WTC11 (cell line): ENCODE results near the gene GMEB2. TPM values are rescaled to one million over a fixed set of nuclear protein-coding genes. Genes with fewer than 3 reads are reported as not detected.

ENCODE experiments used
- ATAC-seq: fragments of 200-7000 bp; cut with Tn5 transposase; 2 replicates; pipeline ENCODE4 v1.10.0; 2021; ENCODE audit warnings: mild to moderate bottlenecking, moderate library complexity
- CTCF ChIA-PET: fragments of 300-600 bp; sonication (Branson Sonifier 250); formaldehyde crosslinking; loops from one replicate; lab custom pipeline; 2021; ENCODE audit warnings: antibody characterized with exemption; lab: Charles Lee
- POLR2A ChIA-PET: fragments of 350-600 bp; sonication (Branson Sonifier 250); formaldehyde crosslinking; loops from one replicate; lab custom pipeline; 2021; ENCODE audit warnings: antibody characterized with exemption; lab: Charles Lee
- DNase-seq: peaks from one replicate; pipeline ENCODE4 v3.0.0; 2021; ENCODE audit warnings: low spot score
- H3K27ac Mint-ChIP-seq: 2 replicates; pipeline ENCODE4 v1.8.0; 2021; ENCODE audit warnings: mixed read lengths
- H3K27me3 Mint-ChIP-seq: 2 replicates; pipeline ENCODE4 v1.8.0; 2021; ENCODE audit warnings: low read depth, mild to moderate bottlenecking, moderate library complexity, mixed read lengths
- H3K36me3 Mint-ChIP-seq: 2 replicates; pipeline ENCODE4 v1.8.0; 2021; ENCODE audit warnings: mixed read lengths
- H3K4me1 Mint-ChIP-seq: 2 replicates; pipeline ENCODE4 v1.8.0; 2022; ENCODE audit warnings: mixed read lengths
- H3K4me3 Mint-ChIP-seq: 2 replicates; pipeline ENCODE4 v1.8.0; 2021; ENCODE audit warnings: mild to moderate bottlenecking, moderate library complexity, mixed read lengths
- H3K9me3 Mint-ChIP-seq: 2 replicates; pipeline ENCODE4 v1.8.0; 2021; ENCODE audit warnings: mixed read lengths
- ESRRA ChIP-seq: sonication (generic); formaldehyde crosslinking; IDR thresholded peaks from 2 replicates; pipeline ENCODE4 v1.8.1; 2022; ENCODE audit warnings: mild to moderate bottlenecking, missing genetic modification reagents, borderline replicate concordance
- FOXK1 ChIP-seq: sonication (generic); formaldehyde crosslinking; IDR thresholded peaks from 2 replicates; pipeline ENCODE4 v1.8.0; 2022; ENCODE audit warnings: mild to moderate bottlenecking, moderate library complexity, missing genetic modification reagents
- HMGA2 ChIP-seq: fragments of 250-450 bp; sonication (Bioruptor Pico); IDR thresholded peaks from 2 replicates; pipeline ENCODE4 v1.4.0; 2021; ENCODE audit warnings: mild to moderate bottlenecking, moderate library complexity
- NR3C1 ChIP-seq: sonication (generic); formaldehyde crosslinking; conservative IDR thresholded peaks from 2 replicates; pipeline ENCODE4 v1.8.1; 2023; ENCODE audit warnings: low read depth, mild to moderate bottlenecking, missing genetic modification reagents
- RORB ChIP-seq: fragments of 250-450 bp; sonication (Bioruptor Pico); IDR thresholded peaks from 2 replicates; pipeline ENCODE4 v1.9.0; 2021; ENCODE audit warnings: mild to moderate bottlenecking
- SMAD3 ChIP-seq: sonication (generic); formaldehyde crosslinking; IDR thresholded peaks from 2 replicates; pipeline ENCODE4 v1.8.0; 2022; ENCODE audit warnings: missing genetic modification reagents, mild to moderate bottlenecking, borderline replicate concordance
- ZNF232 ChIP-seq: sonication (generic); formaldehyde crosslinking; IDR thresholded peaks from 2 replicates; pipeline ENCODE4 v1.8.0; 2022; ENCODE audit warnings: mild to moderate bottlenecking, missing genetic modification reagents
- ZNF263 ChIP-seq: sonication (generic); formaldehyde crosslinking; IDR thresholded peaks from 2 replicates; pipeline ENCODE4 v1.8.1; 2022; ENCODE audit warnings: low read depth, mild to moderate bottlenecking, moderate library complexity, missing genetic modification reagents
- ZNF317 ChIP-seq: sonication (generic); formaldehyde crosslinking; IDR thresholded peaks from 2 replicates; pipeline ENCODE4 v1.8.1; 2023; ENCODE audit warnings: low read depth, mild to moderate bottlenecking, moderate library complexity, missing genetic modification reagents, borderline replicate concordance
- ZNF423 ChIP-seq: fragments of 250-450 bp; sonication (Bioruptor Pico); IDR thresholded peaks from 2 replicates; pipeline ENCODE4 v2.1.2; 2022; ENCODE audit warnings: mild to moderate bottlenecking, moderate library complexity
- total RNA-seq: library from RNA; stranded (reverse); gene quantifications from 3 replicates; pipeline ENCODE4 v1.2.3, GENCODE V29; 2021
- TF ChIP-seq, protein P1 (sequence below): sonication (generic); formaldehyde crosslinking; IDR thresholded peaks from 2 replicates; pipeline ENCODE4 v1.8.0; 2022; ENCODE audit warnings: mild to moderate bottlenecking, missing genetic modification reagents
- TF ChIP-seq, protein P2 (sequence below): sonication (generic); formaldehyde crosslinking; IDR thresholded peaks from 2 replicates; pipeline ENCODE4 v1.8.0; 2023; ENCODE audit warnings: missing genetic modification reagents
- TF ChIP-seq, protein P3 (sequence below): sonication (generic); formaldehyde crosslinking; IDR thresholded peaks from 2 replicates; pipeline ENCODE4 v1.8.0; 2022; ENCODE audit warnings: mild to moderate bottlenecking, missing genetic modification reagents
- TF ChIP-seq, protein P4 (sequence below): sonication (generic); formaldehyde crosslinking; IDR thresholded peaks from 2 replicates; pipeline ENCODE4 v1.8.1; 2023; ENCODE audit warnings: mild to moderate bottlenecking, missing genetic modification reagents, borderline replicate concordance

GMEB2 gene
- total RNA-seq, 1 experiment from 2014 or later: 14.8 TPM

DNA sequence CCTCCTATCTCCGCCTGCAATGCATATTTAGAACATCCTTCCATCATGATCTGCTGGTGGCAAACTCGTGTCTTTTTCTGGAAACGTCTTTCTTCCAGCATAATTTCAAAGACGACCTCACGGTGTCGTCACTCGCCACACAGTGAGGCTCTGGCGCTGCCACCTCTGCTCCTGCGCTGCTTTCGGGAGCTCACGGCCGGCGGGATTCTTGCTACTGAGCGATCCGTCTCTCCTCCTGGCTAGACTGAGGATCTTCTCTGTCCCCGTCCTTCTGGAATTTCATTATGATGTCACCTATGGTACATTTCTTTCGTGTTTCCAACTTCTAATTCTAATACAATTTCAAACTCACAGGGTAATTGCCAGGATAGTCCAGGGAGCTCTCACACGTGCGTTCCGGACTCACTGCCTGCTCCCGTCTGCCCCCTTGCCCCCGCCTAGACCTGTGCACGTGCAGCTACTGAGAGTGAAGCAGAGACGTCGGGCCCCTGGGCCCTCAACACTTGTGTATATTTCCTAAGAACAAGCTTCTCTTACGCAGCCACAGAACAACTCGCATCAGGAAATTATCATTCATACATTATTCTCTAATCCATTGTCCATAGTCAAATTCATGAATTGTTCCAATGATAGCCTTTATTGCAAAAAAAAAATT, 27.4 kb downstream of the GMEB2 start:
- Mint-ChIP-seq H3K4me1 (no peaks in the 10 kb centered on the region), H3K4me3 (no peak overlapping the region), H3K27me3 (no peaks in the 10 kb centered on the region), H3K9me3 (no peaks in the 10 kb centered on the region), H3K27ac (no peak overlapping the region; the same call in 1 of the 2 replicates), H3K36me3 (peaks cover 16% of the 10 kb centered on the region)
- ATAC-seq: no peak
- CTCF ChIA-PET: interaction anchor here (1.6 kb wide), 1 partner anchor 42 kb away, joined by 6 read pairs; no protein-coding TSS in a partner anchor
- DNase-seq: no peak
- POLR2A ChIA-PET: interaction anchor here (0.7 to 1.1 kb wide), 2 partner anchors 44 to 419 kb away, joined by 3 to 4 read pairs; no protein-coding TSS in a partner anchor
- TF ChIP-seq, protein P1, sequence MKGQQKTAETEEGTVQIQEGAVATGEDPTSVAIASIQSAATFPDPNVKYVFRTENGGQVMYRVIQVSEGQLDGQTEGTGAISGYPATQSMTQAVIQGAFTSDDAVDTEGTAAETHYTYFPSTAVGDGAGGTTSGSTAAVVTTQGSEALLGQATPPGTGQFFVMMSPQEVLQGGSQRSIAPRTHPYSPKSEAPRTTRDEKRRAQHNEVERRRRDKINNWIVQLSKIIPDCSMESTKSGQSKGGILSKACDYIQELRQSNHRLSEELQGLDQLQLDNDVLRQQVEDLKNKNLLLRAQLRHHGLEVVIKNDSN (CRISPR knock-in tag): no peak
- TF ChIP-seq, protein P2, sequence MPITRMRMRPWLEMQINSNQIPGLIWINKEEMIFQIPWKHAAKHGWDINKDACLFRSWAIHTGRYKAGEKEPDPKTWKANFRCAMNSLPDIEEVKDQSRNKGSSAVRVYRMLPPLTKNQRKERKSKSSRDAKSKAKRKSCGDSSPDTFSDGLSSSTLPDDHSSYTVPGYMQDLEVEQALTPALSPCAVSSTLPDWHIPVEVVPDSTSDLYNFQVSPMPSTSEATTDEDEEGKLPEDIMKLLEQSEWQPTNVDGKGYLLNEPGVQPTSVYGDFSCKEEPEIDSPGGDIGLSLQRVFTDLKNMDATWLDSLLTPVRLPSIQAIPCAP (CRISPR knock-in tag): no peak
- TF ChIP-seq ZNF263 (CRISPR knock-in tag) (no peak), ZNF317 (no peak)
- TF ChIP-seq, protein P3, sequence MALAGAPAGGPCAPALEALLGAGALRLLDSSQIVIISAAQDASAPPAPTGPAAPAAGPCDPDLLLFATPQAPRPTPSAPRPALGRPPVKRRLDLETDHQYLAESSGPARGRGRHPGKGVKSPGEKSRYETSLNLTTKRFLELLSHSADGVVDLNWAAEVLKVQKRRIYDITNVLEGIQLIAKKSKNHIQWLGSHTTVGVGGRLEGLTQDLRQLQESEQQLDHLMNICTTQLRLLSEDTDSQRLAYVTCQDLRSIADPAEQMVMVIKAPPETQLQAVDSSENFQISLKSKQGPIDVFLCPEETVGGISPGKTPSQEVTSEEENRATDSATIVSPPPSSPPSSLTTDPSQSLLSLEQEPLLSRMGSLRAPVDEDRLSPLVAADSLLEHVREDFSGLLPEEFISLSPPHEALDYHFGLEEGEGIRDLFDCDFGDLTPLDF (CRISPR knock-in tag): no peak

DNA sequence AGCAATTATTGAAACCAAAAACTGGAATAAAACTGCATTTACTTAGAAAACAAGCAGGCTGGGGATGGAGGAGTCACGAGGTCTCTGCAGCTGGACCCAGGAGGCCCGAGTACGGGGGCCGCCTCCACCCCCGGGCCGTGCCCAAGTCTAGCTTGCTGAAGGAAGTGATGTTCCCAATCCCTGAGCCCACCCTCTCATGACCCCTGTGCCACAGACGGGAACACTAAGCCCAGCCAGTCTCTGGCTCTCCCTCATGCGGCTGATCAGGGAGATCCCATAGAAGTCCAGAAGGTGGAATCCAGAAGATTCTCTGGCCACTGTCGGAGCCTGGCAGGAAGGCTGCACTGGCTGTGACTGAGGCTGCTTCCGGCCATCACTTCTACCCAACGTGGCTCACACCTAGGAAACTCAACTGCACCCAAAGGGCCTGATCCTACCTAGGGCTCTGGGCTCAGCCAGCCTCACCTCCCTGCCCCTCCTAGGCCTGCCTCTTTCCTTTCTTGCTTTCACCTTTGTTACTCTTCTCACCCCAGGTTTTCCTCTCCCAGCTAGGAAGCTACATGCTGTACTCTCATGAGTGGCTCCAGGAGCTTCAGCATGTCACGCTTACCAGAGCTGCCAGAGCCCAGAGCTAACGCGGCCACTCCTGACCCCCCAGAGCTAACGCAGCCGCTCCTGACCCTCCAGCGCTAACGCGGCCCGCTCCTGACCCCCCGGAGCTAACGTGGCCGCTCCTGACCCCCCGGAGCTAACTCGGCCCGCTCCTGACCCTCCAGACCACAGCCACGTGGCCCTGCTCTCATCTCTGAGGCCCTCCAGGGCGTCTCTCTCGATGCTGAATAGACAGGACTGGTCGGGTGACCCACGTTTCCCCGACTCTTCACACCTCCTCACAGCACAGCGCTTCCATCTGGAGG, 28.2 kb downstream of the GMEB2 start:
- POLR2A ChIA-PET: interaction anchor here (1.1 kb wide), 1 partner anchor 43 kb away, joined by 3 read pairs; no protein-coding TSS in a partner anchor
- H3K4me3 Mint-ChIP-seq: no peak overlapping the region
- no peak overlapping the region; the same call in none of the 2 replicates for H3K27ac Mint-ChIP-seq
- CTCF ChIA-PET: interaction anchor here (1.3 to 1.6 kb wide), 2 partner anchors 43 to 61 kb away, joined by 3 to 6 read pairs; no protein-coding TSS in a partner anchor
- no peaks in the 10 kb centered on the region for H3K4me1 Mint-ChIP-seq
- peaks cover 16% of the 10 kb centered on the region for H3K36me3 Mint-ChIP-seq
- TF ChIP-seq, protein P4, sequence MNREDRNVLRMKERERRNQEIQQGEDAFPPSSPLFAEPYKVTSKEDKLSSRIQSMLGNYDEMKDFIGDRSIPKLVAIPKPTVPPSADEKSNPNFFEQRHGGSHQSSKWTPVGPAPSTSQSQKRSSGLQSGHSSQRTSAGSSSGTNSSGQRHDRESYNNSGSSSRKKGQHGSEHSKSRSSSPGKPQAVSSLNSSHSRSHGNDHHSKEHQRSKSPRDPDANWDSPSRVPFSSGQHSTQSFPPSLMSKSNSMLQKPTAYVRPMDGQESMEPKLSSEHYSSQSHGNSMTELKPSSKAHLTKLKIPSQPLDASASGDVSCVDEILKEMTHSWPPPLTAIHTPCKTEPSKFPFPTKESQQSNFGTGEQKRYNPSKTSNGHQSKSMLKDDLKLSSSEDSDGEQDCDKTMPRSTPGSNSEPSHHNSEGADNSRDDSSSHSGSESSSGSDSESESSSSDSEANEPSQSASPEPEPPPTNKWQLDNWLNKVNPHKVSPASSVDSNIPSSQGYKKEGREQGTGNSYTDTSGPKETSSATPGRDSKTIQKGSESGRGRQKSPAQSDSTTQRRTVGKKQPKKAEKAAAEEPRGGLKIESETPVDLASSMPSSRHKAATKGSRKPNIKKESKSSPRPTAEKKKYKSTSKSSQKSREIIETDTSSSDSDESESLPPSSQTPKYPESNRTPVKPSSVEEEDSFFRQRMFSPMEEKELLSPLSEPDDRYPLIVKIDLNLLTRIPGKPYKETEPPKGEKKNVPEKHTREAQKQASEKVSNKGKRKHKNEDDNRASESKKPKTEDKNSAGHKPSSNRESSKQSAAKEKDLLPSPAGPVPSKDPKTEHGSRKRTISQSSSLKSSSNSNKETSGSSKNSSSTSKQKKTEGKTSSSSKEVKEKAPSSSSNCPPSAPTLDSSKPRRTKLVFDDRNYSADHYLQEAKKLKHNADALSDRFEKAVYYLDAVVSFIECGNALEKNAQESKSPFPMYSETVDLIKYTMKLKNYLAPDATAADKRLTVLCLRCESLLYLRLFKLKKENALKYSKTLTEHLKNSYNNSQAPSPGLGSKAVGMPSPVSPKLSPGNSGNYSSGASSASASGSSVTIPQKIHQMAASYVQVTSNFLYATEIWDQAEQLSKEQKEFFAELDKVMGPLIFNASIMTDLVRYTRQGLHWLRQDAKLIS: no peak
- no peak for TF ChIP-seq FOXK1 (CRISPR knock-in tag)
- no peak for TF ChIP-seq ZNF232 (CRISPR knock-in tag)
- TF ChIP-seq ESRRA: no peak
- no peak for TF ChIP-seq SMAD3
- TF ChIP-seq ZNF423: no peak
- no peak for TF ChIP-seq NR3C1 (CRISPR knock-in tag)
- TF ChIP-seq HMGA2 (CRISPR knock-in tag): no peak
- TF ChIP-seq RORB (CRISPR knock-in tag): no peak
- no peak for TF ChIP-seq ZNF317
- H3K27me3 Mint-ChIP-seq: no peaks in the 10 kb centered on the region
- H3K9me3 Mint-ChIP-seq: no peaks in the 10 kb centered on the region
- ATAC-seq: no peak
- DNase-seq: no peak
